HPDE6-E6E7 (cell line): ENCODE results near the gene HYOU1.
"Not testable (repeated sequence)": the region's sequence is repeated elsewhere in the genome, so short reads cannot be mapped to it uniquely, and the experiment has no call there.

Experiments used
- DNase-seq: peaks from one replicate; pipeline ENCODE4 v3.0.0; 2011; ENCODE audit warnings: missing footprints; ENCODE audit errors: extremely low spot score

HYOU1 gene

GRCh38 chr11:119046489-119046888, 10.5 kb downstream of the HYOU1 start:
- DNase-seq = no peak

- no peak for DNase-seq
Observed at GRCh38 chr11:119044708-119045107, 12.3 kb downstream of the HYOU1 start.

- no peak for DNase-seq
Observed at GRCh38 chr11:119042927-119043326, 14.1 kb downstream of the HYOU1 start.

- DNase-seq = no peak
Observed at GRCh38 chr11:119041821-119042514, 15.0 kb downstream of the HYOU1 start.

GRCh38 chr11:119039471-119039870, 17.5 kb downstream of the HYOU1 start:
- not testable (repeated sequence) for DNase-seq

GRCh38 chr11:119038884-119039283, 18.1 kb downstream of the HYOU1 start:
- DNase-seq = no peak

GRCh38 chr11:119034813-119035212, 22.2 kb downstream of the HYOU1 start:
- no peak for DNase-seq

- not testable (repeated sequence) for DNase-seq
Observed at GRCh38 chr11:119033421-119033820, 23.6 kb downstream of the HYOU1 start.

- DNase-seq = no peak
Observed at GRCh38 chr11:119031912-119032280, 25.1 kb downstream of the HYOU1 start.

GRCh38 chr11:119030329-119031047, 26.5 kb downstream of the HYOU1 start, which contains the start of gene SLC37A4:
Gene SLC37A4 (minus strand): TSS chr11:119030877.
- peak; percentile 98 for DNase-seq

GRCh38 chr11:119030029-119030328, 27.0 kb downstream of the HYOU1 start:
- DNase-seq = no peak

- DNase-seq = no peak
Observed at GRCh38 chr11:119029340-119030028, 27.5 kb downstream of the HYOU1 start.

GRCh38 chr11:119029069-119029339, 28.0 kb downstream of the HYOU1 start:
- no peak for DNase-seq

- no peak for DNase-seq
Observed at GRCh38 chr11:119028346-119029068, 28.5 kb downstream of the HYOU1 start.

- no peak for DNase-seq
Observed at GRCh38 chr11:119027561-119028345, 29.3 kb downstream of the HYOU1 start.

GRCh38 chr11:119026970-119027369, 30.0 kb downstream of the HYOU1 start:
- no peak for DNase-seq

GRCh38 chr11:119025978-119026766, 30.8 kb downstream of the HYOU1 start:
- DNase-seq = no peak

- DNase-seq = no peak
Observed at GRCh38 chr11:119025541-119025940, 31.5 kb downstream of the HYOU1 start.

GRCh38 chr11:119025099-119025473, 31.9 kb downstream of the HYOU1 start:
- DNase-seq = no peak

- no peak for DNase-seq
Observed at GRCh38 chr11:119024430-119025098, 32.4 kb downstream of the HYOU1 start.
